ENCODE results near the gene CEBPZ.

DNA sequence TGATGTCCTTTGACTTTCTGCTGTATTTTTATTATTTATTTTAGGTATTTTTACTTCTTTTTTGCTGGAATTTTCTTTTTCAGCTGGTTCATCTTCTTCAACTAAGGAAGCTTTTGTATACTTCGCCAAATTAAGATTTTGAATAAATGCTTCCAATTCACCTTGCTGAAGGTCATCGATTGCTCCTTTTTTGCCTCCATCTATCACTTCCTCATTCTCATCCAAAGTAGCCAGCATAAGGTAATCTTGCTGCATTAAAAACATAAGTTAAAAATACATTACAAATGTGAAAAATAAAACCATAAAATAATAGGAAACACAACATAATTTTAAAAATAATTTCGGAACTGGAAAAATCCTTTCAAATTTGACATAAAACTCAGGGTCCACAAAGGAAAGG, 2.6 kb downstream of the CEBPZ start:
- TF ChIP-seq POLR2A (IDR thresholded peaks at IDR 0.05), result no peak
- no peak for TF ChIP-seq CTCF (IDR thresholded peaks at IDR 0.05)

Measured in esophagus squamous epithelium (tissue), 4 donors.